PC-9 (cell line): ENCODE data around the gene SLC27A6. TPM values are rescaled to one million over a fixed set of nuclear protein-coding genes. Genes with fewer than 3 reads are reported as not detected.

Source experiments
- BruUV-seq: library from RNA; stranded (reverse); fragments of 400-500 nt; replicated peaks from 2 replicates; lab custom pipeline; 2021; lab: Mats Ljungman, UMichigan
- CTCF ChIA-PET: fragments of 300-600 bp; sonication (Branson Sonifier 250); formaldehyde crosslinking; loops from one replicate; lab custom pipeline; 2022; ENCODE audit warnings: antibody characterized with exemption; lab: Charles Lee
- POLR2A ChIA-PET: fragments of 300-600 bp; sonication (Branson Sonifier 250); formaldehyde crosslinking; loops from one replicate; lab custom pipeline; 2022; ENCODE audit warnings: antibody characterized with exemption; ENCODE audit not compliant: unreplicated experiment; lab: Charles Lee
- DNase-seq, 2 experiments: peaks; one replicate each; pipeline versions ENCODE4 v3.0.0 to v3.0.0-alpha.2; 2015 to 2022; ENCODE audit warnings: mixed read lengths in 1 of 2
- H2AFZ ChIP-seq: fragments of 200-600 bp; sonication (generic); 2 replicates; pipeline ENCODE4 v1.8.1; 2017; ENCODE audit warnings: antibody characterized with exemption
- H3F3A ChIP-seq: fragments of 200-600 bp; sonication (generic); 2 replicates; pipeline ENCODE4 v1.8.1; 2017; ENCODE audit warnings: antibody characterized with exemption, mild to moderate bottlenecking, low read depth; ENCODE audit not compliant: insufficient read depth
- H3K27ac ChIP-seq: fragments of 200-600 bp; sonication (generic); 2 replicates; pipeline ENCODE4 v1.6.1; 2016; ENCODE audit warnings: mixed run types
- H3K27me3 ChIP-seq: fragments of 200-600 bp; sonication (generic); 2 replicates; pipeline ENCODE4 v1.6.1; 2016; ENCODE audit warnings: low read depth, mixed run types; ENCODE audit not compliant: insufficient read depth
- H3K36me3 ChIP-seq: fragments of 200-600 bp; sonication (generic); 2 replicates; pipeline ENCODE4 v1.6.1; 2016; ENCODE audit warnings: low read depth, mixed run types
- H3K4me1 ChIP-seq: fragments of 200-600 bp; sonication (generic); replicated peaks from 2 replicates; pipeline ENCODE4 v1.6.1; 2016; ENCODE audit warnings: mixed run types; ENCODE audit not compliant: insufficient read depth
- H3K4me2 ChIP-seq: fragments of 200-600 bp; sonication (generic); 2 replicates; pipeline ENCODE4 v1.6.1; 2017; ENCODE audit warnings: mixed run types
- H3K4me3 ChIP-seq: fragments of 200-600 bp; sonication (generic); 2 replicates; pipeline ENCODE4 v1.6.1; 2016; ENCODE audit warnings: mixed run types
- H3K79me2 ChIP-seq: fragments of 200-600 bp; sonication (generic); 2 replicates; pipeline ENCODE4 v1.6.1; 2017; ENCODE audit warnings: low read depth, mixed run types
- H3K9me2 ChIP-seq: fragments of 200-600 bp; sonication (generic); 2 replicates; pipeline ENCODE4 v1.8.1; 2017; ENCODE audit warnings: mild to moderate bottlenecking; ENCODE audit not compliant: insufficient read depth
- H3K9me3 ChIP-seq: fragments of 200-600 bp; sonication (generic); 2 replicates; pipeline ENCODE4 v1.8.1; 2016; ENCODE audit warnings: low read depth; ENCODE audit not compliant: insufficient read depth
- H4K20me1 ChIP-seq: fragments of 200-600 bp; sonication (generic); 2 replicates; pipeline ENCODE4 v1.8.1; 2017; ENCODE audit not compliant: insufficient read depth
- CTCF ChIP-seq: fragments of 200-600 bp; sonication (generic); conservative IDR thresholded peaks from 2 replicates; pipeline ENCODE4 v1.6.1; 2017; ENCODE audit warnings: mixed run types, antibody characterized with exemption, mild to moderate bottlenecking, moderate library complexity
- EZH2 ChIP-seq: fragments of 200-600 bp; sonication (generic); IDR thresholded peaks from 2 replicates; pipeline ENCODE4 v1.8.0; 2017; ENCODE audit warnings: antibody characterized with exemption, low read depth
- intact Hi-C: fragments of 100-400 bp; cut with micrococcal nuclease; formaldehyde crosslinking; loops from one replicate; pipeline ENCODE4 v1.10.0; 2022; ENCODE audit not compliant: unreplicated experiment
- total RNA-seq: library from RNA; stranded (reverse); gene quantifications from 2 replicates; pipeline ENCODE4 v1.2.3, GENCODE V29; 2021

Gene SLC27A6
- total RNA-seq, 1 experiment from 2014 or later = not detected

- Histone ChIP-seq H3K27ac (no peak overlapping the region), H3K9me3 (no peaks in the 10 kb centered on the region), H3K9me2 (no peaks in the 10 kb centered on the region), H2AFZ (no peak overlapping the region), H4K20me1 (no peaks in the 10 kb centered on the region), H3K79me2 (no peaks in the 10 kb centered on the region), H3K4me2 (no peak overlapping the region), H3K36me3 (no peaks in the 10 kb centered on the region), H3K4me1 (no peaks in the 10 kb centered on the region), H3K27me3 (no peaks in the 10 kb centered on the region), H3K4me3 (no peak overlapping the region), H3F3A (no peaks in the 10 kb centered on the region)
- BruUV-seq = no TSS peak
- CTCF ChIA-PET = no interaction called here
- TF ChIP-seq EZH2 = no peak
- TF ChIP-seq CTCF = no peak
- DNase-seq = no peak
- POLR2A ChIA-PET = no interaction called here
- intact Hi-C loops = no loop called here
Observed at GRCh38 chr5:128984480-128984879, 19.2 kb downstream of the SLC27A6 start.

DNA sequence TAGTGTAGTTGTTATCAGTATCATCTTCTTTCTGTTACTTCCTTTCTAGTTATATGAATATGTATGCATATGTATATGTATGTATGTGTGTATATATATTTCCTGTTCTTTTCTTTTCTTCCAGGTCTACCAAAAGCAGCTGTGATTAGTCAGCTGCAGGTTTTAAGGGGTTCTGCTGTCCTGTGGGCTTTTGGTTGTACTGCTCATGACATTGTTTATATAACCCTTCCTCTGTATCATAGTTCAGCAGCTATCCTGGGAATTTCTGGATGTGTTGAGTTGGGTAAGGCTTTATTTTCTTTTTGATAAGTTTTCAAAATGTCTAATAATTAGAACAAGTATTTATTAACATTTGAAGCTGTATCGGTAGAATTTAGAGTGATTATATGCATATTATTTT is 23.2 kb downstream of the SLC27A6 start:
- no peak overlapping the region for H2AFZ ChIP-seq
- no peaks in the 10 kb centered on the region for H3F3A ChIP-seq
- BruUV-seq = no TSS peak
- no peak overlapping the region for H3K4me2 ChIP-seq
- TF ChIP-seq CTCF (no peak), EZH2 (no peak)
- no peaks in the 10 kb centered on the region for H3K9me2 ChIP-seq
- no peaks in the 10 kb centered on the region for H3K27me3 ChIP-seq
- no peaks in the 10 kb centered on the region for H3K9me3 ChIP-seq
- no peaks in the 10 kb centered on the region for H4K20me1 ChIP-seq
- H3K79me2 ChIP-seq = no peaks in the 10 kb centered on the region
- H3K27ac ChIP-seq = no peak overlapping the region
- H3K4me3 ChIP-seq = no peak overlapping the region
- DNase-seq = no peak
- intact Hi-C loops = no loop called here
- ChIA-PET CTCF (no interaction called here), POLR2A (no interaction called here)
- H3K4me1 ChIP-seq = no peaks in the 10 kb centered on the region
- H3K36me3 ChIP-seq = no peaks in the 10 kb centered on the region

- CTCF ChIA-PET = no interaction called here
- H3K9me2 ChIP-seq = no peaks in the 10 kb centered on the region
- H3F3A ChIP-seq = no peaks in the 10 kb centered on the region
- no peaks in the 10 kb centered on the region for H4K20me1 ChIP-seq
- no TSS peak for BruUV-seq
- no peaks in the 10 kb centered on the region for H3K9me3 ChIP-seq
- H3K4me2 ChIP-seq = no peak overlapping the region
- no peak overlapping the region for H2AFZ ChIP-seq
- TF ChIP-seq CTCF = no peak
- TF ChIP-seq EZH2 = no peak
- H3K4me3 ChIP-seq = no peak overlapping the region
- H3K27me3 ChIP-seq = no peaks in the 10 kb centered on the region
- intact Hi-C loops = no loop called here
- H3K27ac ChIP-seq = no peak overlapping the region
- DNase-seq = no peak
- no peaks in the 10 kb centered on the region for H3K36me3 ChIP-seq
- no peaks in the 10 kb centered on the region for H3K79me2 ChIP-seq
- POLR2A ChIA-PET = no interaction called here
- no peaks in the 10 kb centered on the region for H3K4me1 ChIP-seq
Observed at GRCh38 chr5:129001841-129002526, 36.7 kb downstream of the SLC27A6 start.
